ENCODE data around the gene CD96.

GRCh38 chr3:111694471-111694870 lies 152.5 kb downstream of the CD96 start:
- no peak for TF ChIP-seq CTCF (IDR thresholded peaks at IDR 0.05; ENCODE audit: poor library complexity)
- no peak for TF ChIP-seq EZH2 (IDR thresholded peaks at IDR 0.05; ENCODE audit: borderline replicate concordance)

Measured in hepatocyte (in vitro differentiated cells).